Testis (tissue), 3 donors: Measurements from ENCODE around the gene ZSWIM5. TPM values are rescaled to one million over a fixed set of nuclear protein-coding genes. Genes with fewer than 3 reads are reported as not detected.
"Not testable (repeated sequence)": the region's sequence is repeated elsewhere in the genome, so short reads cannot be mapped to it uniquely, and the experiment has no call there.

Experiments
- DNase-seq: peaks from one replicate; pipeline ENCODE4 v3.0.0-alpha.2; 2019
- H3K27ac ChIP-seq, 2 donors: fragments of 200-600 bp; sonication (generic); one replicate each; pipeline ENCODE4 v1.5.1; 2019
- H3K27me3 ChIP-seq: fragments of 200-600 bp; sonication (generic); one replicate; pipeline ENCODE4 v1.5.1; 2019
- H3K36me3 ChIP-seq: fragments of 200-600 bp; sonication (generic); one replicate; pipeline ENCODE4 v1.5.1; 2017; ENCODE audit warnings: low read depth; ENCODE audit errors: missing control alignments
- H3K4me1 ChIP-seq: fragments of 200-600 bp; sonication (generic); one replicate; pipeline ENCODE4 v1.5.1; 2019
- H3K4me3 ChIP-seq, 2 donors: fragments of 200-600 bp; sonication (generic); one replicate each; pipeline ENCODE4 v1.5.1; 2017 to 2019
- H3K9me3 ChIP-seq: fragments of 200-600 bp; sonication (generic); one replicate; pipeline ENCODE4 v1.5.1; 2017
- CTCF ChIP-seq, 3 experiments: fragments of 450-650 bp in 2 of 3; fragments of 200-600 bp in 1 of 3; sonication (generic) in 1 of 3; IDR thresholded peaks; one replicate each; pipeline ENCODE4 v1.5.1; 2016 to 2019; ENCODE audit warnings: antibody characterized with exemption in 3 of 3, mild to moderate bottlenecking in 2 of 3, moderate library complexity in 1 of 3
- POLR2A ChIP-seq: fragments of 450-650 bp; IDR thresholded peaks from one replicate; pipeline ENCODE4 v1.6.1; 2017; ENCODE audit warnings: antibody characterized with exemption, mild to moderate bottlenecking, moderate library complexity
- WGBS, 2 donors: methylation state at CpG; one replicate each; pipeline ENCODE4 v1.1.5; 2018; 5-methylcytosine and 5-hydroxymethylcytosine counted together
- intact Hi-C: fragments of 100-400 bp; cut with DNase I; formaldehyde crosslinking; loops from one replicate; pipeline ENCODE4 v1.15.1; 2023; ENCODE audit warnings: low total_unique reads
- polyA plus RNA-seq: library from polyadenylated mRNA; stranded (reverse); fragments of 350-450 nt; fragmentation: Illumina TruSeq; extraction: RNeasy Lipid Tissue Mini Kit (QIAGEN cat#74804); gene quantifications from one replicate; pipeline ENCODE4 v1.2.3, GENCODE V29; 2014; ENCODE audit warnings: low read depth, low replicate concordance; ENCODE audit not compliant: insufficient read depth
- total RNA-seq, 2 donors: library from RNA; depleted of rRNA; stranded (reverse); fragments of >200 nt; gene quantifications; one replicate each; pipeline ENCODE4 v1.2.3, GENCODE V29; 2016

Gene ZSWIM5
- total and polyA plus RNA-seq, 3 donors from 2014 or later, result 8.8 to 19.5 (median 13.7) TPM

GRCh38 chr1:45071567-45071966, 134.8 kb downstream of the ZSWIM5 start:
- 73 to 82% methylated on average over 2 of the region's 2 CpGs for WGBS, 2 donors
- Histone ChIP-seq H3K9me3 (no peaks in the 10 kb centered on the region), H3K36me3 (no peaks in the 10 kb centered on the region)

GRCh38 chr1:45067806-45068205, 138.6 kb downstream of the ZSWIM5 start:
- Histone ChIP-seq H3K27ac (no peak overlapping the region), H3K27me3 (no peaks in the 10 kb centered on the region), H3K36me3 (no peaks in the 10 kb centered on the region), H3K9me3 (no peaks in the 10 kb centered on the region), H3K4me1 (no peaks in the 10 kb centered on the region), H3K4me3 (no peak overlapping the region)
- DNase-seq, result no peak
- TF ChIP-seq CTCF (IDR thresholded peaks at IDR 0.05), result no peak
- no peak for TF ChIP-seq POLR2A
- intact Hi-C loops, result no loop called here
- 88 to 92% methylated on average over 2 of the region's 2 CpGs for WGBS, 2 donors

More at GRCh38 chr1:45071567-45071966, 134.8 kb downstream of the ZSWIM5 start:
- no peaks in the 10 kb centered on the region for H3K27me3 ChIP-seq
- no peak overlapping the region for H3K4me3 ChIP-seq
- intact Hi-C loops, result no loop called here
- no peak for DNase-seq
- H3K27ac ChIP-seq, result no peak overlapping the region
- TF ChIP-seq CTCF (IDR thresholded peaks at IDR 0.05), result no peak
- TF ChIP-seq POLR2A, result no peak
- no peaks in the 10 kb centered on the region for H3K4me1 ChIP-seq

GRCh38 chr1:45065083-45065482, 141.3 kb downstream of the ZSWIM5 start:
- TF ChIP-seq CTCF (IDR thresholded peaks at IDR 0.05) (no peak), POLR2A (no peak)
- WGBS, 2 donors, result 76 to 83% methylated on average over 2 of the region's 2 CpGs
- no peaks in the 10 kb centered on the region for H3K27me3 ChIP-seq
- H3K4me3 ChIP-seq, result no peak overlapping the region
- H3K4me1 ChIP-seq, result no peaks in the 10 kb centered on the region
- no peaks in the 10 kb centered on the region for H3K9me3 ChIP-seq
- intact Hi-C loops, result no loop called here
- H3K36me3 ChIP-seq, result no peaks in the 10 kb centered on the region
- no peak overlapping the region for H3K27ac ChIP-seq
- DNase-seq, result no peak

GRCh38 chr1:45062463-45062862, 143.9 kb downstream of the ZSWIM5 start:
- intact Hi-C loops, H3K4me3 ChIP-seq, H3K4me1 ChIP-seq, H3K9me3 ChIP-seq, DNase-seq, H3K27ac ChIP-seq, H3K27me3 ChIP-seq, H3K36me3 ChIP-seq: not testable (repeated sequence)
- 85 to 96% methylated on average over 4 of the region's 4 CpGs for WGBS, 2 donors

- H3K27me3 ChIP-seq, result no peaks in the 10 kb centered on the region
- intact Hi-C loops, result no loop called here
- TF ChIP-seq POLR2A, result no peak
- no peak for TF ChIP-seq CTCF (IDR thresholded peaks at IDR 0.05)
- no peaks in the 10 kb centered on the region for H3K36me3 ChIP-seq
- H3K4me3 ChIP-seq, result no peak overlapping the region
- H3K4me1 ChIP-seq, result no peaks in the 10 kb centered on the region
- 81 to 100% methylated on average over 2 of the region's 2 CpGs for WGBS, 2 donors
- no peak for DNase-seq
- no peaks in the 10 kb centered on the region for H3K9me3 ChIP-seq
- no peak overlapping the region for H3K27ac ChIP-seq
Observed at GRCh38 chr1:45059829-45060228, 146.6 kb downstream of the ZSWIM5 start.
